B cell (primary cell): ENCODE results near the gene RAD9A.

Source experiments
- CTCF ChIP-seq: fragments of 200-600 bp; IDR thresholded peaks from one replicate; pipeline ENCODE4 v1.8.0; 2022; ENCODE audit warnings: antibody characterized with exemption, mild to moderate bottlenecking
- EZH2 ChIP-seq: IDR thresholded peaks from 2 replicates; pipeline ENCODE4 v1.6.1; 2012; ENCODE audit warnings: borderline replicate concordance, low read depth, mild to moderate bottlenecking, moderate library complexity, low read length; ENCODE audit not compliant: insufficient read depth, poor library complexity, severe bottlenecking

GRCh38 chr11:67349457-67349856, 42.3 kb upstream of the RAD9A start:
- TF ChIP-seq CTCF, result no peak
- no peak for TF ChIP-seq EZH2
